Trophoblast cell (in vitro differentiated cells and primary cell): ENCODE results near the gene C1RL.

Source experiments
- DNase-seq, 2 donors: peaks; one replicate each; pipeline ENCODE4 v3.0.0-alpha.2; 2016
- H2AFZ ChIP-seq: 2 replicates; pipeline ENCODE4 v1.6.1; 2013; ENCODE audit warnings: low read length, moderate library complexity, mild to moderate bottlenecking; ENCODE audit not compliant: insufficient read depth, poor library complexity
- H2AK5ac ChIP-seq: 2 replicates; pipeline ENCODE4 v1.6.1; 2013; ENCODE audit warnings: mild to moderate bottlenecking, low read length
- H2BK120ac ChIP-seq: 2 replicates; pipeline ENCODE4 v1.6.1; 2013; ENCODE audit warnings: low read length, mild to moderate bottlenecking, moderate library complexity; ENCODE audit not compliant: insufficient read depth, poor library complexity
- H2BK12ac ChIP-seq: 2 replicates; pipeline ENCODE4 v1.6.1; 2013; ENCODE audit warnings: mild to moderate bottlenecking, low read length, moderate library complexity
- H2BK5ac ChIP-seq: 2 replicates; pipeline ENCODE4 v1.6.1; 2013; ENCODE audit warnings: low read length, low read depth, moderate library complexity, mild to moderate bottlenecking; ENCODE audit not compliant: poor library complexity
- H3K14ac ChIP-seq: 2 replicates; pipeline ENCODE4 v1.6.1; 2013; ENCODE audit warnings: mild to moderate bottlenecking, low read length
- H3K18ac ChIP-seq: 2 replicates; pipeline ENCODE4 v1.6.1; 2013; ENCODE audit warnings: mild to moderate bottlenecking, low read length
- H3K23ac ChIP-seq: 2 replicates; pipeline ENCODE4 v1.6.1; 2013; ENCODE audit warnings: low read length
- H3K27ac ChIP-seq: 2 replicates; pipeline ENCODE4 v1.5.1; 2013; ENCODE audit warnings: low read depth, mild to moderate bottlenecking, inconsistent platforms, low read length, moderate library complexity
- H3K27me3 ChIP-seq: 2 replicates; pipeline ENCODE4 v1.6.1; 2013; ENCODE audit warnings: inconsistent platforms, mild to moderate bottlenecking, low read length, moderate library complexity; ENCODE audit not compliant: insufficient read depth
- H3K36me3 ChIP-seq, 2 experiments: 1 replicate in 1 of 2; 2 replicates in 1 of 2; pipeline ENCODE4 v1.6.1; 2013; ENCODE audit warnings: low read length in 2 of 2, mild to moderate bottlenecking in 2 of 2, moderate library complexity in 1 of 2; ENCODE audit not compliant: insufficient read depth in 2 of 2, control insufficient read depth in 1 of 2
- H3K4ac ChIP-seq: 2 replicates; pipeline ENCODE4 v1.6.1; 2013; ENCODE audit warnings: low read depth, mild to moderate bottlenecking, low read length, moderate library complexity
- H3K4me1 ChIP-seq, 2 experiments: 1 replicate in 1 of 2; 2 replicates in 1 of 2; pipeline ENCODE4 v1.6.1; 2013; ENCODE audit warnings: low read length in 2 of 2, mild to moderate bottlenecking in 2 of 2, moderate library complexity in 1 of 2; ENCODE audit not compliant: insufficient read depth in 2 of 2, control insufficient read depth in 1 of 2
- H3K4me2 ChIP-seq: 2 replicates; pipeline ENCODE4 v1.6.1; 2013; ENCODE audit warnings: inconsistent platforms, mild to moderate bottlenecking, low read length, moderate library complexity
- H3K4me3 ChIP-seq: 2 replicates; pipeline ENCODE4 v1.5.1; 2013; ENCODE audit warnings: mild to moderate bottlenecking, low read depth, low read length, inconsistent platforms
- H3K79me1 ChIP-seq: one replicate; pipeline ENCODE4 v1.6.1; 2013; ENCODE audit warnings: low read length
- H3K79me2 ChIP-seq: 2 replicates; pipeline ENCODE4 v1.6.1; 2013; ENCODE audit warnings: low read length, mild to moderate bottlenecking; ENCODE audit not compliant: control insufficient read depth, insufficient read depth, poor library complexity
- H3K9ac ChIP-seq: 2 replicates; pipeline ENCODE4 v1.6.1; 2013; ENCODE audit warnings: mild to moderate bottlenecking, low read length
- H3K9me3 ChIP-seq: 2 replicates; pipeline ENCODE4 v1.6.1; 2013; ENCODE audit warnings: low read depth, mild to moderate bottlenecking, control low read depth, inconsistent platforms, low read length; ENCODE audit not compliant: insufficient read depth
- H4K12ac ChIP-seq: 2 replicates; pipeline ENCODE4 v1.6.1; 2013; ENCODE audit warnings: low read depth, mild to moderate bottlenecking, low read length, moderate library complexity
- H4K8ac ChIP-seq: 2 replicates; pipeline ENCODE4 v1.6.1; 2013; ENCODE audit warnings: low read depth, mild to moderate bottlenecking, low read length, moderate library complexity
- H4K91ac ChIP-seq: one replicate; pipeline ENCODE4 v1.6.1; 2013; ENCODE audit warnings: low read depth, mild to moderate bottlenecking, low read length, moderate library complexity
- WGBS: extraction: QIAGEN DNeasy Blood & Tissue Kit; methylation state at CpG from one replicate; pipeline ENCODE4 v1.1.7; 2013; ENCODE audit warnings: missing lambda C conversion rate; ENCODE audit not compliant: insufficient read length, insufficient coverage; ENCODE audit errors: extremely low coverage; 5-methylcytosine and 5-hydroxymethylcytosine counted together

The C1RL gene

GRCh38 chr12:7075939-7076338 is 33.1 kb downstream of the C1RL start:
- H2AFZ ChIP-seq: no peak overlapping the region

GRCh38 chr12:7075518-7075917 is 33.5 kb downstream of the C1RL start:
- Histone ChIP-seq H4K91ac (no peak overlapping the region), H3K18ac (no peak overlapping the region), H2BK5ac (no peak overlapping the region), H4K12ac (no peak overlapping the region), H3K14ac (no peak overlapping the region), H2BK120ac (no peak overlapping the region), H3K4me2 (no peak overlapping the region), H3K4me1 (peaks cover 2 to 4% of the 10 kb centered on the region in 2 experiments), H3K23ac (no peak overlapping the region), H3K79me2 (no peaks in the 10 kb centered on the region), H3K9me3 (no peaks in the 10 kb centered on the region), H3K36me3 (no peaks in the 10 kb centered on the region), H3K4ac (no peak overlapping the region), H2AK5ac (no peak overlapping the region), H4K8ac (no peak overlapping the region), H3K4me3 (no peak overlapping the region), H3K27me3 (no peaks in the 10 kb centered on the region), H3K9ac (no peak overlapping the region), H3K79me1 (no peaks in the 10 kb centered on the region), H3K27ac (no peak overlapping the region), H2BK12ac (no peak overlapping the region), H2AFZ (no peak overlapping the region)
- DNase-seq: no peak
- WGBS: no CpG with 5 or more reads among the region's 3 CpGs

More at GRCh38 chr12:7075939-7076338, 33.1 kb downstream of the C1RL start:
- H4K8ac ChIP-seq: no peak overlapping the region
- H2BK5ac ChIP-seq: no peak overlapping the region
- H3K79me1 ChIP-seq: no peaks in the 10 kb centered on the region
- H3K4me2 ChIP-seq: no peak overlapping the region
- no peak overlapping the region for H2AK5ac ChIP-seq
- no peak overlapping the region for H3K14ac ChIP-seq
- no peak overlapping the region for H3K27ac ChIP-seq
- no CpG with 5 or more reads among the region's 3 CpGs for WGBS
- H3K9me3 ChIP-seq: no peaks in the 10 kb centered on the region
- H3K4me1 ChIP-seq: peaks cover 2 to 5% of the 10 kb centered on the region in 2 experiments
- H3K27me3 ChIP-seq: no peaks in the 10 kb centered on the region
- no peak for DNase-seq
- no peak overlapping the region for H4K91ac ChIP-seq
- H2BK12ac ChIP-seq: no peak overlapping the region
- no peak overlapping the region for H3K18ac ChIP-seq
- no peak overlapping the region for H3K23ac ChIP-seq
- no peaks in the 10 kb centered on the region for H3K36me3 ChIP-seq
- H3K9ac ChIP-seq: no peak overlapping the region
- no peak overlapping the region for H2BK120ac ChIP-seq
- no peaks in the 10 kb centered on the region for H3K79me2 ChIP-seq
- H3K4me3 ChIP-seq: no peak overlapping the region
- no peak overlapping the region for H4K12ac ChIP-seq
- no peak overlapping the region for H3K4ac ChIP-seq

DNA sequence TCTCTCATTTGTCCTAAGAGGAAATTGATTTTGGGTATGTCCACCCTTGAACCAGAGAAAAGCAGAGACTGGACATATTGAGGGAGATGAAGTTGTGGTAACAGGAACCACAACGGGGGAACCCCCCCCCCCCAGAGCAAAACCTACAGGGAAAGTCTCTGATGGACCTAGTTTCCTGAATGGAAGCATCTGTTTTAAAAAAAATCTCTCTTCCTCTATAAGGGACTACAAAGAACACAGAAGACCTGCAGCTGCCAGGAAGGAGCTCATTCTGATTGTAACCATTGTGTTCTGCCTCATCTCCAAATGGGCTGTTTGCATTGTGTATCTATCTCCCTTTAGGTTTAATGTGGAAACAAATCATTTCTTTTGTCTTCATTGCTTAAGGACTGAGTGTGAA is 35.1 kb downstream of the C1RL start:
- H3K79me1 ChIP-seq: no peaks in the 10 kb centered on the region

DNA sequence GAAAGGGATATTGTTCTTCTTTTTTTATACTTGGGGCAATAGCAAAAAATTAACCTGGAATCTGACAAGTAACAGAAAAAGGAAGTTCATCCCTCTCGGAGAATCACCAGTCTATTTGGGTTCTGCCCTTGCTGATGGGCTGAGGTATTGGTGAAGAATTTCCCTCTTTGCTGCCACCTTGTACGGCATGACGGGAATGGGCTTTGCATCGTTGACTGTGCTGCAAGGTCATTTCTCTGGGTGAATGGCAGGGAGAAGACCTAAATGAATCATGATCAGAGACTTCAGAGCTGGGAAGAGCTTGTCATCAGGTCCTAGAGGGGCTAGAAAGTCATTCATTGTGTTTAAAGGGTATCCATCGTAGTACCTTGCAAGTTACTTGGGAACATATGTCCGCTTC is 36.5 kb downstream of the C1RL start:
- WGBS: no CpG with 5 or more reads among the region's 6 CpGs
- no peak overlapping the region for H4K91ac ChIP-seq
- no peaks in the 10 kb centered on the region for H3K79me1 ChIP-seq

More for the DNA sequence above, 35.1 kb downstream of the C1RL start:
- Histone ChIP-seq H3K9ac (no peak overlapping the region), H4K91ac (no peak overlapping the region), H3K36me3 (no peaks in the 10 kb centered on the region), H3K79me2 (no peaks in the 10 kb centered on the region), H2AFZ (no peak overlapping the region), H2AK5ac (no peak overlapping the region), H3K27me3 (no peaks in the 10 kb centered on the region), H3K4me2 (no peak overlapping the region), H3K27ac (no peak overlapping the region), H2BK12ac (no peak overlapping the region), H3K9me3 (no peaks in the 10 kb centered on the region), H3K4me3 (no peak overlapping the region), H3K18ac (no peak overlapping the region), H2BK5ac (no peak overlapping the region), H2BK120ac (no peak overlapping the region), H4K8ac (no peak overlapping the region), H3K4me1 (no peaks in the 10 kb centered on the region), H4K12ac (no peak overlapping the region), H3K14ac (no peak overlapping the region), H3K4ac (no peak overlapping the region), H3K23ac (no peak overlapping the region)
- WGBS: no CpG with 5 or more reads among the region's 1 CpG
- no peak for DNase-seq

More for the DNA sequence above, 36.5 kb downstream of the C1RL start:
- no peak overlapping the region for H3K27ac ChIP-seq
- H3K36me3 ChIP-seq: no peaks in the 10 kb centered on the region
- H3K27me3 ChIP-seq: no peaks in the 10 kb centered on the region
- H2BK5ac ChIP-seq: no peak overlapping the region
- no peak overlapping the region for H4K8ac ChIP-seq
- H3K9me3 ChIP-seq: no peaks in the 10 kb centered on the region
- no peak overlapping the region for H3K9ac ChIP-seq
- H3K4me1 ChIP-seq: peaks cover 2 to 4% of the 10 kb centered on the region in 2 experiments
- no peak overlapping the region for H3K4ac ChIP-seq
- no peak for DNase-seq
- no peak overlapping the region for H2BK12ac ChIP-seq
- no peak overlapping the region for H4K12ac ChIP-seq
- H3K4me2 ChIP-seq: no peak overlapping the region
- no peak overlapping the region for H3K4me3 ChIP-seq
- H2BK120ac ChIP-seq: no peak overlapping the region
- H3K14ac ChIP-seq: no peak overlapping the region
- H3K18ac ChIP-seq: no peak overlapping the region
- no peak overlapping the region for H2AFZ ChIP-seq
- H2AK5ac ChIP-seq: no peak overlapping the region
- no peaks in the 10 kb centered on the region for H3K79me2 ChIP-seq
- no peak overlapping the region for H3K23ac ChIP-seq
